Measurements from ENCODE around the gene PANX2.
A peak's percentile ranks its signal among the peaks of the same experiment; 100 is the strongest.

The PANX2 gene

GRCh38 chr22:50217543-50218152 is 47.1 kb downstream of the PANX2 start:
- TF ChIP-seq, protein P1, sequence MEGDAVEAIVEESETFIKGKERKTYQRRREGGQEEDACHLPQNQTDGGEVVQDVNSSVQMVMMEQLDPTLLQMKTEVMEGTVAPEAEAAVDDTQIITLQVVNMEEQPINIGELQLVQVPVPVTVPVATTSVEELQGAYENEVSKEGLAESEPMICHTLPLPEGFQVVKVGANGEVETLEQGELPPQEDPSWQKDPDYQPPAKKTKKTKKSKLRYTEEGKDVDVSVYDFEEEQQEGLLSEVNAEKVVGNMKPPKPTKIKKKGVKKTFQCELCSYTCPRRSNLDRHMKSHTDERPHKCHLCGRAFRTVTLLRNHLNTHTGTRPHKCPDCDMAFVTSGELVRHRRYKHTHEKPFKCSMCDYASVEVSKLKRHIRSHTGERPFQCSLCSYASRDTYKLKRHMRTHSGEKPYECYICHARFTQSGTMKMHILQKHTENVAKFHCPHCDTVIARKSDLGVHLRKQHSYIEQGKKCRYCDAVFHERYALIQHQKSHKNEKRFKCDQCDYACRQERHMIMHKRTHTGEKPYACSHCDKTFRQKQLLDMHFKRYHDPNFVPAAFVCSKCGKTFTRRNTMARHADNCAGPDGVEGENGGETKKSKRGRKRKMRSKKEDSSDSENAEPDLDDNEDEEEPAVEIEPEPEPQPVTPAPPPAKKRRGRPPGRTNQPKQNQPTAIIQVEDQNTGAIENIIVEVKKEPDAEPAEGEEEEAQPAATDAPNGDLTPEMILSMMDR (IDR thresholded peaks at IDR 0.05): no peak
- Histone ChIP-seq H3K4me3 (no peak overlapping the region), H3K9me3 (no peaks in the 10 kb centered on the region), H3K36me3 (peaks cover 73 to 100% (median 95%) of the 10 kb centered on the region in 3 donors), H3K27me3 (no peaks in the 10 kb centered on the region), H3K4me1 (no peaks in the 10 kb centered on the region), H3K27ac (no peak overlapping the region)
- intact Hi-C loops (cut with DNase I; ENCODE audit: low total_unique reads): no loop called here
- no peak for DNase-seq

GRCh38 chr22:50218153-50218995 is 47.8 kb downstream of the PANX2 start:
- H3K36me3 ChIP-seq: peaks cover 75 to 100% (median 95%) of the 10 kb centered on the region in 3 donors
- no peak for DNase-seq
- intact Hi-C loops (cut with DNase I; ENCODE audit: low total_unique reads): no loop called here
- H3K4me1 ChIP-seq: no peaks in the 10 kb centered on the region
- no peak overlapping the region for H3K4me3 ChIP-seq
- TF ChIP-seq, protein P1 (IDR thresholded peaks at IDR 0.05): no peak
- H3K27ac ChIP-seq: no peak overlapping the region
- no peaks in the 10 kb centered on the region for H3K27me3 ChIP-seq
- H3K9me3 ChIP-seq: no peaks in the 10 kb centered on the region

DNA sequence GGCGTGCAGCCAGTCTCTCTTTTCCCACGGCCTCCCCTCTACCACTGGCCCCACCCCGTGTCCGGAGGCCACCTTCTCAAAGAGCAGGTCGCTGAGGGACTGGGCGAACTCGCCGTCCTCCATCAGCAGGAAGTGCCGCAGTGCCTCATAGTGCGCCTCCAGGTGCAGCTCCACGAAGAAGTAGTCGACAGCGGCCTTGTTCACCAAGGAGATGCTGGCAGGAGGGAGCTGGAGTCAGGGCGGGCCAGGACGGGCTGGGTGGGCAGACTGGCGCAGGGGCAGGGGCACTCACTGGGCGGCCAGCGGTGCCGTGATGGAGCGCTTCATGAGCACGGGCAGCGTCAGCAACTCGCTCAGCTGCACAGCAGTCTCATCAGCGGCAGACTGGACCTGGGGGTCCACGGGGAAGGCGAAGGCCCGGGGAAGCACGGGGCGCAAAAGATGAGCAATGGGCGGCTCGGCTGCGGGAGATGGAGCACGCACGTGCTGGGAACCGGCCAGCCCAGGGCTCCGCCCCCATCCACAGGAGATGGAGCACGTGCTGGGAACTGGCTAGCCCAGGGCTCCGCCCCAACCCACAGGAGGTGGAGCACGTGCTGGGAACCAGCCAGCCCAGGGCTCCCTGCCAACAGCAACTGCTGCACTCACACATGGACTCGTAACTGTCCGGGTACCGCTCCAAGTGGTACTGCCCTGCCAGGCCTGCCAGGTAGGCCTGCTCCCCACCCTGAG is 48.6 kb downstream of the PANX2 start:
- peak in 1 of 2 donors; percentile 49 for DNase-seq
- peaks cover 79 to 100% (median 95%) of the 10 kb centered on the region in 3 donors for H3K36me3 ChIP-seq
- no peaks in the 10 kb centered on the region for H3K9me3 ChIP-seq
- no peaks in the 10 kb centered on the region for H3K27me3 ChIP-seq
- intact Hi-C loops (cut with DNase I; ENCODE audit: low total_unique reads): no loop called here
- TF ChIP-seq, protein P1 (IDR thresholded peaks at IDR 0.05): no peak
- H3K4me1 ChIP-seq: no peaks in the 10 kb centered on the region
- H3K4me3 ChIP-seq: no peak overlapping the region
- H3K27ac ChIP-seq: no peak overlapping the region

GRCh38 chr22:50219800-50220602 is 49.5 kb downstream of the PANX2 start:
- peaks cover 75 to 100% (median 95%) of the 10 kb centered on the region in 3 donors for H3K36me3 ChIP-seq

More at GRCh38 chr22:50219800-50220602, 49.5 kb downstream of the PANX2 start:
- intact Hi-C loops (cut with DNase I; ENCODE audit: low total_unique reads): no loop called here
- Histone ChIP-seq H3K4me3 (no peak overlapping the region), H3K4me1 (no peaks in the 10 kb centered on the region), H3K27me3 (no peaks in the 10 kb centered on the region), H3K27ac (no peak overlapping the region), H3K9me3 (no peaks in the 10 kb centered on the region)
- TF ChIP-seq, protein P1 (IDR thresholded peaks at IDR 0.05): no peak
- DNase-seq: no peak
